ENCODE measurements around the gene PCP4L1.

DNA sequence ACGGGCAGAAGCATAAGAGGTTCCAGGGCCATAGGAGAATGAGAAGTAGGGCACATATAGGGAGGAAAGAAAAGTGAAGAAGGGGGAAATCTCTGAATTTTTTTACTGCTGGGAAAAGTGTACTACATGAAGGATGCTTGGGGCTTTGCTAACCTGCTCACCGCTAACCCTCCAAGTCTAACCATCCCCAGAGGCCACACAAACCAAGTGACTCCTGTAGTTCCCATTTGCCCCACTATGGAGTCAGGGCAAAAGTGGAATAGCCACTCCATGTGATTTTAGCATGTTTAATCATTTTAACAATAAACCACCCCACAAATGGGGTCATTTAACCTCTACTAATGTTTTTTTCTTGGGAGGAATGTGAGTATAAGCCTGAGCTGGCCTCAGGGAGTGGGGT lies 26.6 kb downstream of the PCP4L1 start:
- TF ChIP-seq, protein P1, sequence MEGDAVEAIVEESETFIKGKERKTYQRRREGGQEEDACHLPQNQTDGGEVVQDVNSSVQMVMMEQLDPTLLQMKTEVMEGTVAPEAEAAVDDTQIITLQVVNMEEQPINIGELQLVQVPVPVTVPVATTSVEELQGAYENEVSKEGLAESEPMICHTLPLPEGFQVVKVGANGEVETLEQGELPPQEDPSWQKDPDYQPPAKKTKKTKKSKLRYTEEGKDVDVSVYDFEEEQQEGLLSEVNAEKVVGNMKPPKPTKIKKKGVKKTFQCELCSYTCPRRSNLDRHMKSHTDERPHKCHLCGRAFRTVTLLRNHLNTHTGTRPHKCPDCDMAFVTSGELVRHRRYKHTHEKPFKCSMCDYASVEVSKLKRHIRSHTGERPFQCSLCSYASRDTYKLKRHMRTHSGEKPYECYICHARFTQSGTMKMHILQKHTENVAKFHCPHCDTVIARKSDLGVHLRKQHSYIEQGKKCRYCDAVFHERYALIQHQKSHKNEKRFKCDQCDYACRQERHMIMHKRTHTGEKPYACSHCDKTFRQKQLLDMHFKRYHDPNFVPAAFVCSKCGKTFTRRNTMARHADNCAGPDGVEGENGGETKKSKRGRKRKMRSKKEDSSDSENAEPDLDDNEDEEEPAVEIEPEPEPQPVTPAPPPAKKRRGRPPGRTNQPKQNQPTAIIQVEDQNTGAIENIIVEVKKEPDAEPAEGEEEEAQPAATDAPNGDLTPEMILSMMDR (IDR thresholded peaks at IDR 0.05): no peak
- no peak for TF ChIP-seq POLR2A (IDR thresholded peaks at IDR 0.05)
